IPS-18a (cell line): ENCODE data around the gene F5.

Experiments
- H3K27ac ChIP-seq: one replicate; pipeline ENCODE4 v1.5.1; 2013; ENCODE audit warnings: low read length
- H3K27me3 ChIP-seq: one replicate; pipeline ENCODE4 v1.6.1; 2013; ENCODE audit warnings: mild to moderate bottlenecking, low read length; ENCODE audit not compliant: control insufficient read depth, insufficient read depth
- H3K36me3 ChIP-seq: one replicate; pipeline ENCODE4 v1.6.1; 2013; ENCODE audit warnings: low read depth, low read length; ENCODE audit not compliant: control insufficient read depth
- H3K4me1 ChIP-seq: one replicate; pipeline ENCODE4 v1.6.1; 2013; ENCODE audit warnings: low read depth, low read length; ENCODE audit not compliant: control insufficient read depth
- H3K4me3 ChIP-seq: one replicate; pipeline ENCODE4 v1.5.1; 2013; ENCODE audit warnings: low read length
- H3K9ac ChIP-seq: one replicate; pipeline ENCODE4 v1.6.1; 2013; ENCODE audit warnings: mild to moderate bottlenecking, low read length, moderate library complexity
- H3K9me3 ChIP-seq: one replicate; pipeline ENCODE4 v1.6.1; 2013; ENCODE audit warnings: low read depth, low read length; ENCODE audit not compliant: control insufficient read depth

The F5 gene

GRCh38 chr1:169495046-169495775, 91.1 kb downstream of the F5 start:
- H3K9ac ChIP-seq, result no peak overlapping the region
- no peaks in the 10 kb centered on the region for H3K9me3 ChIP-seq
- H3K27me3 ChIP-seq, result no peaks in the 10 kb centered on the region
- no peaks in the 10 kb centered on the region for H3K36me3 ChIP-seq
- no peak overlapping the region for H3K4me3 ChIP-seq
- H3K27ac ChIP-seq, result no peak overlapping the region
- no peaks in the 10 kb centered on the region for H3K4me1 ChIP-seq

- H3K4me1 ChIP-seq, result no peaks in the 10 kb centered on the region
- H3K27ac ChIP-seq, result no peak overlapping the region
- H3K36me3 ChIP-seq, result no peaks in the 10 kb centered on the region
- H3K4me3 ChIP-seq, result no peak overlapping the region
- no peak overlapping the region for H3K9ac ChIP-seq
- H3K27me3 ChIP-seq, result no peaks in the 10 kb centered on the region
- no peaks in the 10 kb centered on the region for H3K9me3 ChIP-seq
Measured at GRCh38 chr1:169494343-169494742, 91.9 kb downstream of the F5 start.

GRCh38 chr1:169493251-169493650, 93.0 kb downstream of the F5 start:
- no peak overlapping the region for H3K4me3 ChIP-seq
- H3K36me3 ChIP-seq, result no peaks in the 10 kb centered on the region
- H3K27ac ChIP-seq, result no peak overlapping the region
- H3K9ac ChIP-seq, result no peak overlapping the region
- no peaks in the 10 kb centered on the region for H3K9me3 ChIP-seq
- no peaks in the 10 kb centered on the region for H3K4me1 ChIP-seq
- no peaks in the 10 kb centered on the region for H3K27me3 ChIP-seq

GRCh38 chr1:169491845-169492281, 94.4 kb downstream of the F5 start:
- Histone ChIP-seq H3K36me3 (no peaks in the 10 kb centered on the region), H3K9ac (no peak overlapping the region), H3K27me3 (no peaks in the 10 kb centered on the region), H3K9me3 (no peaks in the 10 kb centered on the region), H3K27ac (no peak overlapping the region), H3K4me1 (peaks cover 6% of the 10 kb centered on the region), H3K4me3 (no peak overlapping the region)

GRCh38 chr1:169488157-169488556, 98.1 kb downstream of the F5 start:
- Histone ChIP-seq H3K36me3 (no peaks in the 10 kb centered on the region), H3K9ac (no peak overlapping the region), H3K27ac (no peak overlapping the region), H3K4me1 (peaks cover 28% of the 10 kb centered on the region), H3K27me3 (no peaks in the 10 kb centered on the region), H3K9me3 (no peaks in the 10 kb centered on the region), H3K4me3 (no peak overlapping the region)

GRCh38 chr1:169487561-169487960, 98.7 kb downstream of the F5 start:
- Histone ChIP-seq H3K27ac (no peak overlapping the region), H3K36me3 (no peaks in the 10 kb centered on the region), H3K4me1 (peaks cover 32% of the 10 kb centered on the region), H3K27me3 (no peaks in the 10 kb centered on the region), H3K9ac (no peak overlapping the region), H3K9me3 (no peaks in the 10 kb centered on the region), H3K4me3 (peak overlapping the region; percentile 69)

- Histone ChIP-seq H3K9me3 (no peaks in the 10 kb centered on the region), H3K27me3 (no peaks in the 10 kb centered on the region), H3K4me3 (peak overlapping the region; percentile 69), H3K27ac (no peak overlapping the region), H3K36me3 (no peaks in the 10 kb centered on the region), H3K9ac (peak overlapping the region; percentile 77), H3K4me1 (peaks cover 33% of the 10 kb centered on the region)
Measured at GRCh38 chr1:169487133-169487532, 99.1 kb downstream of the F5 start.

- Histone ChIP-seq H3K27ac (peak overlapping the region; percentile 64), H3K4me1 (peaks cover 35% of the 10 kb centered on the region), H3K36me3 (no peaks in the 10 kb centered on the region), H3K9me3 (no peaks in the 10 kb centered on the region), H3K9ac (peak overlapping the region; percentile 77), H3K27me3 (no peaks in the 10 kb centered on the region), H3K4me3 (peak overlapping the region; percentile 69)
Measured at GRCh38 chr1:169486281-169487051, 99.8 kb downstream of the F5 start.

- Histone ChIP-seq H3K36me3 (no peaks in the 10 kb centered on the region), H3K27me3 (no peaks in the 10 kb centered on the region), H3K27ac (peak within 1 kb of the TSS; percentile 64)
Measured at GRCh38 chr1:169485431-169486280, 100.6 kb downstream of the F5 start, which contains the start of gene SLC19A2. Gene SLC19A2 (minus strand): TSS chr1:169485944. CDS start chr1:169485766, 178 bp downstream.

GRCh38 chr1:169484683-169485430, 101.4 kb downstream of the F5 start:
- no peak overlapping the region for H3K27ac ChIP-seq
- peak overlapping the region; percentile 77 for H3K9ac ChIP-seq
- H3K9me3 ChIP-seq, result no peaks in the 10 kb centered on the region
- no peaks in the 10 kb centered on the region for H3K36me3 ChIP-seq
- H3K4me3 ChIP-seq, result peak overlapping the region; percentile 69
- no peaks in the 10 kb centered on the region for H3K27me3 ChIP-seq
- peaks cover 49% of the 10 kb centered on the region for H3K4me1 ChIP-seq

More at GRCh38 chr1:169485431-169486280, 100.6 kb downstream of the F5 start, which contains the start of gene SLC19A2:
- Histone ChIP-seq H3K4me1 (peaks cover 43% of the 10 kb centered on the region), H3K9ac (peak within 1 kb of the TSS; percentile 77), H3K9me3 (no peaks in the 10 kb centered on the region), H3K4me3 (peak within 1 kb of the TSS; percentile 69)
